ENCODE measurements around the gene COL20A1. TPM values are rescaled to one million over a fixed set of nuclear protein-coding genes. Genes with fewer than 3 reads are reported as not detected.

COL20A1 gene
- total RNA-seq, 6 experiments from 2014 or later: not detected

DNA sequence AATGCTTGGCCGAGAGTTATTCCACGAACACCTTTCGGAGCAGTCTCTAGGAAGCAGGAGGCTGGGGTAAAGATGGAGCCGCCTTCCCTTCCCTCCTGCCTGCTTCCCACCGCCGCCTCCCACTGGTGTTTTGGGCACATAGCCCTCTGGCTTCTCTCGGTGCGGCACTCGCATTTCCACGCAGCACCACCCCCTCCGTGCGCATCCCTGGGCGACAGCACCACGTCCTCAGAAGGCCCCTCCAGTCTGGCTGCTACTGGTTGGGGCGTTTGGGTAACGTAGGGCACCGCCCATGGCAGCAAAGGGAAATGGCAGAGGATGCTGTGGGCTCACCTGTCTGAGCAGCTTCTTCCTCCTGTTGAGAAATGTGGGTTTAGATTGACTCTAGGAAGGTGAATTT is 2.4 kb downstream of the COL20A1 start:
- no peaks in the 10 kb centered on the region for H3K36me3 ChIP-seq
- peaks cover 0 to 11% of the 10 kb centered on the region in 2 donors for H3K27me3 ChIP-seq
- H3K9me3 ChIP-seq: no peaks in the 10 kb centered on the region
- WGBS (ENCODE audit: insufficient coverage, low coverage, low lambda C conversion rate, missing lambda C conversion rate): 26% methylated on average over 12 of the region's 17 CpGs
- ATAC-seq (no peak), DNase-seq (no peak)
- H3K4me3 ChIP-seq: no peak overlapping the region
- TF ChIP-seq, protein P1, sequence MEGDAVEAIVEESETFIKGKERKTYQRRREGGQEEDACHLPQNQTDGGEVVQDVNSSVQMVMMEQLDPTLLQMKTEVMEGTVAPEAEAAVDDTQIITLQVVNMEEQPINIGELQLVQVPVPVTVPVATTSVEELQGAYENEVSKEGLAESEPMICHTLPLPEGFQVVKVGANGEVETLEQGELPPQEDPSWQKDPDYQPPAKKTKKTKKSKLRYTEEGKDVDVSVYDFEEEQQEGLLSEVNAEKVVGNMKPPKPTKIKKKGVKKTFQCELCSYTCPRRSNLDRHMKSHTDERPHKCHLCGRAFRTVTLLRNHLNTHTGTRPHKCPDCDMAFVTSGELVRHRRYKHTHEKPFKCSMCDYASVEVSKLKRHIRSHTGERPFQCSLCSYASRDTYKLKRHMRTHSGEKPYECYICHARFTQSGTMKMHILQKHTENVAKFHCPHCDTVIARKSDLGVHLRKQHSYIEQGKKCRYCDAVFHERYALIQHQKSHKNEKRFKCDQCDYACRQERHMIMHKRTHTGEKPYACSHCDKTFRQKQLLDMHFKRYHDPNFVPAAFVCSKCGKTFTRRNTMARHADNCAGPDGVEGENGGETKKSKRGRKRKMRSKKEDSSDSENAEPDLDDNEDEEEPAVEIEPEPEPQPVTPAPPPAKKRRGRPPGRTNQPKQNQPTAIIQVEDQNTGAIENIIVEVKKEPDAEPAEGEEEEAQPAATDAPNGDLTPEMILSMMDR (IDR thresholded peaks at IDR 0.05): no peak
- intact Hi-C loops (cut with DNase I): no loop called here
- H3K27ac ChIP-seq: no peak overlapping the region
- H3K4me1 ChIP-seq: no peaks in the 10 kb centered on the region

DNA sequence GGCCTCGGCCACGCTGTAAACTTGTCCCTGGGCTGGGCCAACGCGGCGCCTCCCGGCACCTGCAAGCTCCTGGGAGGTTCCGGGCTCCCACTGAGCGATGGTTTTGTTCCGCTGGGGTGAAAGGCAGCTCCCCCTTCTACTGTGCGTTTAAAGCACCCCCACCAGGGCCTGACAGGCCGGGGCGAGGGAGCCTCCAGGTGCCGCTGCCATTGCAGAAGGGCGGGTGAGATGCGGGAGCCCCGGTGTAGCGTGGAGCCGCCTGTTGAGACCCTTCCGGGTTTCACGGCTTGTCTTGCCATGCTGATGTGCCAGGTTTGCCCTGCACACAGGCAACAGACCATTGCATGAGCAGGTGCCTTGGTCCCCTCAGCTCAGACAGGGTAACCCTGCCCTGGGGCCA is 2.9 kb downstream of the COL20A1 start:
- intact Hi-C loops (cut with DNase I): no loop called here
- no peak overlapping the region for H3K27ac ChIP-seq
- H3K4me1 ChIP-seq: no peaks in the 10 kb centered on the region
- no peaks in the 10 kb centered on the region for H3K36me3 ChIP-seq
- TF ChIP-seq, protein P1 (IDR thresholded peaks at IDR 0.05): no peak
- TF ChIP-seq POLR2A (IDR thresholded peaks at IDR 0.05): no peak
- 30% methylated on average over 2 of the region's 20 CpGs for WGBS (ENCODE audit: insufficient coverage, low coverage, low lambda C conversion rate, missing lambda C conversion rate)
- H3K9me3 ChIP-seq: no peaks in the 10 kb centered on the region
- no peak for DNase-seq
- peaks cover 0 to 11% of the 10 kb centered on the region in 2 donors for H3K27me3 ChIP-seq
- ATAC-seq: no peak
- H3K4me3 ChIP-seq: no peak overlapping the region

DNA sequence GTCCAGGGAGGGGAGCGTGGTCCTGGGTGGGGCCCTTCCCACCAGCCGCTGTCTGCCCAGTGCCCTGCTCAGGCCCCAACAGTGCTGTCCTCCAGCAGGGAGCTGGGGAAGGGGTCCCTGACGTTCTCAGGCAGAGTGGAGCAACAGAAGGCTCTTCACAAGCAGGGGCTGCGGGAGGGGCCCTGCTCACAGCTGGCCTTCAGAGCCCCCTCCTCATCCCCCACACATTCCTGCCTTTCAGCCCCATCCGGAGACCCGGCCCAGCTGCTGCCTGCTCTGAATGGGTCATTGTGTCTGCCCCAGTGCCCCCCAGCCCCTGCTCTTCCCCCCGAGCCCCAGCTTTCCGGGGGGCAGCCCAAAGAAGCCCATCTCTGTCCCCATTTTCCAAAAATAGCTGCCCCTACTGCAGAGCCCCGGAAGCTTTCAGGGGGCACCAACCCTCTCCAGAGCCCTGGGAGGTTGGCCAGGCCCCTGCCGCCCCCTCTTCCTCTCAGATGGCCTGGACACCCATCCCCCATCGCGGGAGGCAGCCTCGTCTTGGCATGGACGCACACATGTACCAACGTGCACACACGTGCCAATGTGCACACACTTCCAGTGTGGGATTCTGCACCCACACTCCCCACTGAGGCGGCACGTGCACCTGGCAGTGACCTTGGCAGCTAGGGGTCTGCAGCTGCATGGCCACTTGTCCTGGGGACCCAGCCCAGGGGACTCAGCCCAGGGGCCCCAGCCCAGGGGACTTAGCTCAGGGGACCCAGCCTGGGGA is 3.7 kb downstream of the COL20A1 start:
- Histone ChIP-seq H3K4me1 (no peaks in the 10 kb centered on the region), H3K27me3 (peaks cover 0 to 11% of the 10 kb centered on the region in 2 donors), H3K27ac (no peak overlapping the region), H3K9me3 (no peaks in the 10 kb centered on the region), H3K36me3 (no peaks in the 10 kb centered on the region), H3K4me3 (no peak overlapping the region)
- TF ChIP-seq, protein P1 (IDR thresholded peaks at IDR 0.05): no peak
- TF ChIP-seq POLR2A (IDR thresholded peaks at IDR 0.05): no peak
- WGBS (ENCODE audit: insufficient coverage, low coverage, low lambda C conversion rate, missing lambda C conversion rate): 36% methylated on average over 8 of the region's 18 CpGs
- intact Hi-C loops (cut with DNase I): no loop called here
- DNase-seq (no peak), ATAC-seq (no peak)

DNA sequence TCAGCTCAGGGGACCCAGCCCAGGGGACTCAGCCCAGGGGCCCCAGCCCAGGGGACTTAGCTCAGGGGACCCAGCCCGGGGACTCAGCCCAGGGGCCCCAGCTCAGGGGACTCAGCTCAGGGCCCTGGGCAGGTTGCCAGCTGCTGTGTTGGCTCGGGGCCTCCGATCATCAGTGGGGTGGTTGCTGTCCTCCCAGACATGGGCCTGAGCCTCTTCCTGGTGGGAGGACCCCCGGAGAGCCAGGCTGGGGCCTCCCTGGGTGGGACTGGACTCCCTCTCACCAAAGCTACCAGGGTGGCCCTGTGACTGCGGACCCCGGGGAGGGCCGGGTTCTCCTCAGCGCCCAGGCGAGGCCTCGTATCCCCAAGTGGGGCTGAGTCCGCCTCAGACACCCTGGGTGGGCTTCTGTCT is 4.4 kb downstream of the COL20A1 start:
- TF ChIP-seq POLR2A (IDR thresholded peaks at IDR 0.05): no peak
- TF ChIP-seq, protein P1 (IDR thresholded peaks at IDR 0.05): no peak
- Histone ChIP-seq H3K4me3 (no peak overlapping the region), H3K36me3 (no peaks in the 10 kb centered on the region), H3K27me3 (peaks cover 0 to 11% of the 10 kb centered on the region in 2 donors), H3K27ac (no peak overlapping the region), H3K9me3 (no peaks in the 10 kb centered on the region), H3K4me1 (no peaks in the 10 kb centered on the region)
- no peak for DNase-seq
- intact Hi-C loops (cut with DNase I): no loop called here
- peak in 1 of 4 donors; percentile 16 for ATAC-seq
- no CpG with 5 or more reads among the region's 11 CpGs for WGBS (ENCODE audit: insufficient coverage, low coverage, low lambda C conversion rate, missing lambda C conversion rate)

Data from right lobe of liver (tissue), 6 donors.